D721Med (cell line): ENCODE measurements around the gene PFN4.

Source experiments
- DNase-seq: peaks from one replicate; pipeline ENCODE4 v3.0.0; 2011; ENCODE audit warnings: low spot score; ENCODE audit not compliant: insufficient read length
- FAIRE-seq: peaks from 2 replicates; lab custom pipeline; 2011; peaks lifted over from hg19 to GRCh38; lab: Jason Lieb, UNC
- TF ChIP-seq, protein P1 (sequence below): IDR thresholded peaks from 2 replicates; pipeline ENCODE4 v1.5.1; 2012; ENCODE audit warnings: mild to moderate bottlenecking, control low read depth; ENCODE audit not compliant: insufficient read depth; ENCODE audit errors: missing control alignments

PFN4 gene

GRCh38 chr2:24065341-24065740 lies 57.8 kb downstream of the PFN4 start:
- FAIRE-seq (no peak), DNase-seq (no peak)
- TF ChIP-seq, protein P1, sequence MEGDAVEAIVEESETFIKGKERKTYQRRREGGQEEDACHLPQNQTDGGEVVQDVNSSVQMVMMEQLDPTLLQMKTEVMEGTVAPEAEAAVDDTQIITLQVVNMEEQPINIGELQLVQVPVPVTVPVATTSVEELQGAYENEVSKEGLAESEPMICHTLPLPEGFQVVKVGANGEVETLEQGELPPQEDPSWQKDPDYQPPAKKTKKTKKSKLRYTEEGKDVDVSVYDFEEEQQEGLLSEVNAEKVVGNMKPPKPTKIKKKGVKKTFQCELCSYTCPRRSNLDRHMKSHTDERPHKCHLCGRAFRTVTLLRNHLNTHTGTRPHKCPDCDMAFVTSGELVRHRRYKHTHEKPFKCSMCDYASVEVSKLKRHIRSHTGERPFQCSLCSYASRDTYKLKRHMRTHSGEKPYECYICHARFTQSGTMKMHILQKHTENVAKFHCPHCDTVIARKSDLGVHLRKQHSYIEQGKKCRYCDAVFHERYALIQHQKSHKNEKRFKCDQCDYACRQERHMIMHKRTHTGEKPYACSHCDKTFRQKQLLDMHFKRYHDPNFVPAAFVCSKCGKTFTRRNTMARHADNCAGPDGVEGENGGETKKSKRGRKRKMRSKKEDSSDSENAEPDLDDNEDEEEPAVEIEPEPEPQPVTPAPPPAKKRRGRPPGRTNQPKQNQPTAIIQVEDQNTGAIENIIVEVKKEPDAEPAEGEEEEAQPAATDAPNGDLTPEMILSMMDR = no peak
